Measurements from ENCODE around the gene TFPT.

- no peak for TF ChIP-seq TAF1 (IDR thresholded peaks at IDR 0.05; ENCODE audit: low read depth)
- no peak for TF ChIP-seq CREB1 (IDR thresholded peaks at IDR 0.05; ENCODE audit: low read depth)
- TF ChIP-seq YY1 (IDR thresholded peaks at IDR 0.05; ENCODE audit: low read depth), result no peak
- TF ChIP-seq EP300 (IDR thresholded peaks at IDR 0.05; ENCODE audit: borderline replicate concordance), result no peak
- TF ChIP-seq RAD21 (IDR thresholded peaks at IDR 0.05; ENCODE audit: low read depth), result no peak
- TF ChIP-seq TCF12 (IDR thresholded peaks at IDR 0.05; ENCODE audit: low read depth), result no peak
- TF ChIP-seq, protein P1, sequence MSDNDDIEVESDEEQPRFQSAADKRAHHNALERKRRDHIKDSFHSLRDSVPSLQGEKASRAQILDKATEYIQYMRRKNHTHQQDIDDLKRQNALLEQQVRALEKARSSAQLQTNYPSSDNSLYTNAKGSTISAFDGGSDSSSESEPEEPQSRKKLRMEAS (IDR thresholded peaks at IDR 0.05), result no peak
These were observed 41.0 kb upstream of the TFPT start for GRCh38 chr19:54156490-54156889.
